Transverse colon (tissue), 4 donors: ENCODE data around the gene KCNK7. TPM values are rescaled to one million over a fixed set of nuclear protein-coding genes. Genes with fewer than 3 reads are reported as not detected.

Experiments
- DNase-seq: peaks from one replicate; pipeline ENCODE4 v3.0.0-alpha.2; 2019
- H3K27ac ChIP-seq, 4 donors: fragments of 200-600 bp; sonication (generic); 2 replicates each; pipeline ENCODE4 v1.5.1; 2016 to 2018; ENCODE audit warnings: inconsistent platforms in 4 of 4
- H3K27me3 ChIP-seq: fragments of 200-600 bp; sonication (generic); 2 replicates; pipeline ENCODE4 v1.5.1; 2017; ENCODE audit warnings: inconsistent platforms
- H3K36me3 ChIP-seq, 4 donors: fragments of 200-600 bp; sonication (generic); 2 replicates each; pipeline ENCODE4 v1.5.1; 2017 to 2019; ENCODE audit warnings: inconsistent platforms in 4 of 4
- H3K4me1 ChIP-seq, 4 donors: fragments of 200-600 bp; sonication (generic); 2 replicates each; pipeline ENCODE4 v1.5.1; 2017 to 2020; ENCODE audit warnings: inconsistent platforms in 4 of 4
- H3K4me3 ChIP-seq, 4 donors: fragments of 200-600 bp; sonication (generic); 1 replicate in 1 of 4; 2 replicates in 3 of 4; pipeline versions ENCODE4 v1.5.1 to v1.6.1; 2017 to 2019; ENCODE audit warnings: inconsistent platforms in 4 of 4
- H3K9me3 ChIP-seq, 2 donors: fragments of 200-600 bp; sonication (generic); 2 replicates each; pipeline ENCODE4 v1.5.1; 2017 to 2019; ENCODE audit warnings: inconsistent platforms in 2 of 2
- EP300 ChIP-seq: sonication (generic); formaldehyde crosslinking; IDR thresholded peaks from one replicate; pipeline ENCODE4 v1.6.1; 2017; ENCODE audit warnings: antibody characterized with exemption, low read depth
- POLR2A ChIP-seq: fragments of 450-650 bp; IDR thresholded peaks from one replicate; pipeline ENCODE4 v1.6.1; 2016; ENCODE audit warnings: antibody characterized with exemption, mild to moderate bottlenecking, moderate library complexity
- POLR2AphosphoS5 ChIP-seq, 3 donors: sonication (generic); formaldehyde crosslinking; IDR thresholded peaks; one replicate each; pipeline ENCODE4 v1.6.1; 2016; ENCODE audit warnings: antibody characterized with exemption in 3 of 3
- WGBS, 2 donors: methylation state at CpG; one replicate each; pipeline ENCODE4 v1.1.5; 2018; ENCODE audit warnings: low coverage in 1 of 2; 5-methylcytosine and 5-hydroxymethylcytosine counted together
- in situ Hi-C, 4 donors: fragments of 200-750 bp; cut with MboI; loops; one replicate each; pipeline versions ENCODE4 v1.15.0 to v1.15.1; 2017; ENCODE audit warnings: low sequenced_read_pairs in 3 of 4, low pct_ligation_motif_present in 1 of 4, low pct_unique_long_range_greater_than_20kb in 1 of 4
- intact Hi-C: fragments of 100-400 bp; cut with DNase I; formaldehyde crosslinking; loops from one replicate; pipeline ENCODE4 v1.15.1; 2023; ENCODE audit warnings: low total_unique reads
- small RNA-seq, 4 donors: library from RNA; depleted of rRNA; stranded (forward); fragments of <200 nt; gene quantifications; one replicate each; pipeline ENCODE3, GENCODE V24; 2016
- total RNA-seq, 4 donors: library from RNA; depleted of rRNA; stranded (reverse); fragments of >200 nt; gene quantifications; one replicate each; pipeline ENCODE4 v1.1.0, GENCODE V29; 2016
- TF ChIP-seq, protein P1 (sequence below), 5 experiments: fragments of 200-600 bp in 3 of 5; fragments of 450-650 bp in 2 of 5; sonication (generic) in 3 of 5; IDR thresholded peaks; 1 replicate in 2 of 5; 2 replicates in 3 of 5; pipeline ENCODE4 v1.5.1; 2016 to 2017; ENCODE audit warnings: antibody characterized with exemption in 5 of 5, inconsistent platforms in 3 of 5, mild to moderate bottlenecking in 2 of 5, moderate library complexity in 1 of 5

Gene KCNK7
- total RNA-seq, 4 donors from 2014 or later: 0.27 to 1.6 TPM; not detected in 2

DNA sequence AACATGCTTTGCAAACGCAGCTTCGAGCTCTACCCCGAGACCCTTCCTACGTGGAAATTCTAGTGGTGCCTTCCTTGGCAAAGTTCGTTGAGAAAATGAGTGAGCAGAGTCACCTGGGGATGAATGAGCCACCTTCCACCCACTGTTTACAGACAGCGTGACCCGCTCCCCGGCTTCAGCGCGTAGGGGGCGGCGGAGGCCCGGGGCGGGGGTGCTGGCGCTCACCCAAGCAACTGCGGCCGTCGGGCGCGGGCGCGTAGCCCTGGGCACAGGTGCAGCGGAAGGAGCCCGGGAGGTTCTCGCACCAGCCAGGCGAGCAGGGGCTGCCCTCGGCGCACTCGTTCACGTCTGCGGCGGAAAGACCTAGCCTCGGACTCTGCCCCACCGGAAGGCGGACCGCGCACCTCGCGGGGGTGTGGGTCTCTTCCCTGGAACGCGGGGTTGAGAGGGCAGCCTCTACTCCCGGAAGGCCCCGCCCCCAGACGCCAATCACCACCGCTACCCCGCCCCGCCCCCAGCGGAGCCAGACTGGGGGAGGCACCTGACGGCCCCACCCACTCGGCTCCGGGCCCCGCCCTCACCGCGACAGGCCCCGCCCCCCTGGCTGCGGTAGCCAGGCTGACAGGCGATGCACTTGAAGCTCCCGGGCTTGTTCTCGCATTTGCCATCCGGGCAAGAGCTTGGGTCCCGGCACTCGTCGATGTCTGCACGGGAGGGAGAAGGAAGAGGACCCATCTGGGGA, 49.2 kb downstream of the KCNK7 start:
- intact Hi-C loops: no loop called here
- H3K27me3 ChIP-seq: no peaks in the 10 kb centered on the region
- H3K9me3 ChIP-seq: no peaks in the 10 kb centered on the region
- peaks cover 6 to 25% (median 17%) of the 10 kb centered on the region in 4 donors for H3K4me1 ChIP-seq
- in situ Hi-C loops: no loop called here
- peak; percentile 99 for DNase-seq
- peak overlapping the region in 3 of 4 donors; percentile 30 to 51 (median 47) for H3K4me3 ChIP-seq
- H3K36me3 ChIP-seq: no peaks in the 10 kb centered on the region
- WGBS, 2 donors: 31% methylated on average over 31 of the region's 64 CpGs; no CpG with 5 or more reads in 1 of the 2 donors
- peak overlapping the region; percentile 83 for H3K27ac ChIP-seq
- TF ChIP-seq POLR2AphosphoS5 (IDR thresholded peaks at IDR 0.05) (peak; percentile 47 to 79 (median 60)), EP300 (no peak), POLR2A (peak; percentile 62)
- TF ChIP-seq, protein P1, sequence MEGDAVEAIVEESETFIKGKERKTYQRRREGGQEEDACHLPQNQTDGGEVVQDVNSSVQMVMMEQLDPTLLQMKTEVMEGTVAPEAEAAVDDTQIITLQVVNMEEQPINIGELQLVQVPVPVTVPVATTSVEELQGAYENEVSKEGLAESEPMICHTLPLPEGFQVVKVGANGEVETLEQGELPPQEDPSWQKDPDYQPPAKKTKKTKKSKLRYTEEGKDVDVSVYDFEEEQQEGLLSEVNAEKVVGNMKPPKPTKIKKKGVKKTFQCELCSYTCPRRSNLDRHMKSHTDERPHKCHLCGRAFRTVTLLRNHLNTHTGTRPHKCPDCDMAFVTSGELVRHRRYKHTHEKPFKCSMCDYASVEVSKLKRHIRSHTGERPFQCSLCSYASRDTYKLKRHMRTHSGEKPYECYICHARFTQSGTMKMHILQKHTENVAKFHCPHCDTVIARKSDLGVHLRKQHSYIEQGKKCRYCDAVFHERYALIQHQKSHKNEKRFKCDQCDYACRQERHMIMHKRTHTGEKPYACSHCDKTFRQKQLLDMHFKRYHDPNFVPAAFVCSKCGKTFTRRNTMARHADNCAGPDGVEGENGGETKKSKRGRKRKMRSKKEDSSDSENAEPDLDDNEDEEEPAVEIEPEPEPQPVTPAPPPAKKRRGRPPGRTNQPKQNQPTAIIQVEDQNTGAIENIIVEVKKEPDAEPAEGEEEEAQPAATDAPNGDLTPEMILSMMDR (IDR thresholded peaks at IDR 0.05): no peak

DNA sequence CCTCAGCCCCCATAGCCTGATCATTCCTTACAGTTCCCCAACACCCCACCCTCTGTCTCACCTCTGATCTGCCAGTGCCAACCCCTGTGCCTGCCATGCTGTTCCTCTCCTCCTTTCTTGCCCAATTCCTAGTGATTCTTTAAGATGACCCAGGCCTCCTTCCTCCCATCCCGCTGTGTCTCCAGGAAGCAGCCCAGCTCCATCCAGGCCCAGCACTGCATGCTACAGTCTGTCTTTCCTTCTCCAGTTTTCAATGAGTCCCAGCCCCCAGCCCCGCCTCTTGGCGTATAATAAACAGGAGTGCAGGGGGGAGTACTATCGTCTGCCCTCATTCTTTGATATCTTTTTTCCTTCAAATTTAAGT, 49.8 kb downstream of the KCNK7 start:
- intact Hi-C loops (no loop called here), in situ Hi-C loops (no loop called here)
- Histone ChIP-seq H3K4me1 (peaks cover 10 to 28% (median 19%) of the 10 kb centered on the region in 4 donors), H3K9me3 (no peaks in the 10 kb centered on the region), H3K4me3 (peak overlapping the region in 3 of 4 donors; percentile 30 to 51 (median 47)), H3K27ac (peak overlapping the region; percentile 83), H3K36me3 (no peaks in the 10 kb centered on the region), H3K27me3 (no peaks in the 10 kb centered on the region)
- TF ChIP-seq, protein P1 (IDR thresholded peaks at IDR 0.05): no peak
- TF ChIP-seq EP300: no peak
- TF ChIP-seq POLR2A: no peak
- no peak for TF ChIP-seq POLR2AphosphoS5 (IDR thresholded peaks at IDR 0.05)
- 40 to 51% methylated on average over 1 to 4 of the region's 4 CpGs for WGBS, 2 donors
- no peak for DNase-seq

Small RNAs within 50 kb of the gene (small RNA-seq; reads per million reads assigned to genes)
- 0 reads per million in 4 donors for gene AP001362.1
- 0 to 0.42 (median 0) reads per million in 4 donors for gene MIR4690

Other genes with a start within 250 kb of the KCNK7 start
- 1 to 10 TPM in 1 of 4 donors, under 1 TPM in 2, not detected in 1; 0.48 to 3.0 (median 0.75) TPM for gene TIGD3, start 241.0 kb downstream of the KCNK7 start, total RNA-seq
- gene SLC25A45, start 213.2 kb downstream of the KCNK7 start, total RNA-seq: 1 to 10 TPM; 2.2 to 5.6 (median 5.2) TPM
- 100 to 1,000 TPM in 3 of 4 donors, 10 to 100 TPM in 1; 64.3 to 164 (median 128) TPM for gene FRMD8, start 209.2 kb downstream of the KCNK7 start, total RNA-seq
- 100 to 1,000 TPM; 370 to 782 (median 680) TPM for gene NEAT1, start 173.0 kb downstream of the KCNK7 start, total RNA-seq
- gene MALAT1, start 96.8 kb downstream of the KCNK7 start, total RNA-seq: over 10,000 TPM; 17,948 to 48,028 (median 23,406) TPM
- 10 to 100 TPM; 41.0 to 78.4 (median 69.2) TPM for gene SCYL1, start 70.7 kb downstream of the KCNK7 start, total RNA-seq
- gene LTBP3, start 37.4 kb downstream of the KCNK7 start, total RNA-seq: 100 to 1,000 TPM in 2 of 4 donors, 10 to 100 TPM in 2; 48.7 to 467 (median 140) TPM
- gene ZNRD2, start 25.3 kb downstream of the KCNK7 start, total RNA-seq: 10 to 100 TPM in 3 of 4 donors, 1 to 10 TPM in 1; 6.4 to 38.4 (median 27.9) TPM
- 100 to 1,000 TPM in 1 of 4 donors, 10 to 100 TPM in 3; 25.2 to 254 (median 51.6) TPM for gene FAM89B, start 23.3 kb downstream of the KCNK7 start, total RNA-seq
- gene EHBP1L1, start 19.7 kb downstream of the KCNK7 start, total RNA-seq: 100 to 1,000 TPM in 2 of 4 donors, 10 to 100 TPM in 2; 90.2 to 215 (median 106) TPM
- gene MAP3K11, start 18.4 kb upstream of the KCNK7 start, total RNA-seq: 100 to 1,000 TPM in 2 of 4 donors, 10 to 100 TPM in 2; 82.3 to 211 (median 94.8) TPM
- gene PCNX3, start 20.0 kb upstream of the KCNK7 start, total RNA-seq: 10 to 100 TPM; 56.4 to 89.0 (median 62.4) TPM
- gene SIPA1, start 42.3 kb upstream of the KCNK7 start, total RNA-seq: 100 to 1,000 TPM in 1 of 4 donors, 10 to 100 TPM in 3; 22.4 to 174 (median 30.9) TPM
- 10 to 100 TPM; 45.8 to 95.8 (median 58.4) TPM for gene RELA, start 67.1 kb upstream of the KCNK7 start, total RNA-seq
- 100 to 1,000 TPM in 1 of 4 donors, 10 to 100 TPM in 3; 51.6 to 203 (median 74.1) TPM for gene KAT5, start 116.5 kb upstream of the KCNK7 start, total RNA-seq
- gene RNASEH2C, start 125.0 kb upstream of the KCNK7 start, total RNA-seq: 100 to 1,000 TPM in 2 of 4 donors, 10 to 100 TPM in 2; 70.2 to 231 (median 111) TPM
- 10 to 100 TPM; 24.9 to 33.7 (median 28.2) TPM for gene AP5B1, start 185.2 kb upstream of the KCNK7 start, total RNA-seq
- gene OVOL1, start 191.3 kb upstream of the KCNK7 start, total RNA-seq: 10 to 100 TPM; 19.9 to 44.8 (median 33.8) TPM
- gene SNX32, start 238.2 kb upstream of the KCNK7 start, total RNA-seq: 10 to 100 TPM in 1 of 4 donors, 1 to 10 TPM in 1, under 1 TPM in 1, not detected in 1; 0.60 to 10.0 (median 1.6) TPM